K562 (cell line): ENCODE results near the gene MS4A4E. TPM values are rescaled to one million over a fixed set of nuclear protein-coding genes. Genes with fewer than 3 reads are reported as not detected.

Experiments
- ATAC-seq: fragments of 200-7000 bp; cut with Tn5 transposase; 3 replicates; pipeline ENCODE4 v1.9.1; 2020; ENCODE audit warnings: moderate library complexity
- BruUV-seq: library from RNA; stranded (reverse); fragments of 400-500 nt; replicated peaks from 2 replicates; lab custom pipeline; 2021; lab: Mats Ljungman, UMichigan
- CTCF ChIA-PET: fragments of 300-600 bp; formaldehyde crosslinking; extraction: SDS; loops from one replicate; lab custom pipeline; 2021; ENCODE audit warnings: low intra/inter-chr PET ratio; lab: Yijun Ruan, JAX
- POLR2A ChIA-PET: fragments of 300-600, 350-650 bp; sonication (Branson Sonifier 250); formaldehyde crosslinking; extraction: SDS; loops from one replicate; lab custom pipeline; 2021; ENCODE audit warnings: antibody characterized with exemption, inconsistent platforms; lab: Yijun Ruan, JAX
- DNase-seq, 4 experiments: peaks; one replicate each; pipeline versions ENCODE4 v3.0.0 to v3.0.0-alpha.2; 2011 to 2018; ENCODE audit warnings: low spot score in 3 of 4, mixed read lengths in 3 of 4; ENCODE audit errors: extremely low read depth in 1 of 4
- FAIRE-seq: peaks from 2 replicates; lab custom pipeline; 2011; peaks lifted over from hg19 to GRCh38; lab: Jason Lieb, UNC
- H2AFZ ChIP-seq: 2 replicates; pipeline ENCODE4 v1.6.0; 2011; ENCODE audit warnings: low read depth, low read length, control low read depth, inconsistent platforms
- H3K27ac ChIP-seq: fragments of 200-600 bp; 3 replicates; pipeline ENCODE4 v1.8.0; 2011; ENCODE audit warnings: low read depth, mild to moderate bottlenecking, control low read depth, inconsistent platforms, low read length, moderate library complexity, mixed read lengths; ENCODE audit errors: extremely low read depth
- H3K27me3 ChIP-seq, 2 experiments: fragments of 300-600 bp in 1 of 2; 2 replicates in 1 of 2; 3 replicates in 1 of 2; pipeline versions ENCODE4 v1.6.0 to v1.8.0; 2011; ENCODE audit warnings: inconsistent platforms in 2 of 2, low read length in 2 of 2, mild to moderate bottlenecking in 1 of 2, mixed read lengths in 1 of 2, moderate library complexity in 1 of 2; ENCODE audit not compliant: control insufficient read depth in 2 of 2, insufficient read depth in 2 of 2
- H3K36me3 ChIP-seq: fragments of 300-600 bp; 3 replicates; pipeline ENCODE4 v1.8.0; 2011; ENCODE audit warnings: mild to moderate bottlenecking, low read length, inconsistent platforms; ENCODE audit not compliant: control insufficient read depth, insufficient read depth
- H3K4me1 ChIP-seq, 2 experiments: fragments of 200-600 bp in 1 of 2; replicated peaks in 1 of 2; 2 replicates in 1 of 2; 3 replicates in 1 of 2; pipeline versions ENCODE4 v1.5.1 to v1.8.0; 2011; ENCODE audit warnings: inconsistent platforms in 2 of 2, low read length in 2 of 2, mild to moderate bottlenecking in 1 of 2, mixed read lengths in 1 of 2, moderate library complexity in 1 of 2; ENCODE audit not compliant: control insufficient read depth in 2 of 2, insufficient read depth in 2 of 2
- H3K4me2 ChIP-seq: 2 replicates; pipeline ENCODE4 v1.6.1; 2011; ENCODE audit warnings: low read length, control low read depth, inconsistent platforms, mixed read lengths; ENCODE audit not compliant: insufficient read depth
- H3K4me3 ChIP-seq: fragments of 200-600 bp; sonication (generic), shearing (Covaris generic); 2 replicates; pipeline ENCODE4 v1.5.1; 2016; ENCODE audit warnings: control low read depth, inconsistent platforms
- H3K79me2 ChIP-seq: fragments of 200-600 bp; 3 replicates; pipeline ENCODE4 v1.8.0; 2011; ENCODE audit warnings: low read length, inconsistent platforms; ENCODE audit not compliant: control insufficient read depth, insufficient read depth
- H3K9ac ChIP-seq, 2 experiments: 2 replicates each; pipeline versions ENCODE4 v1.6.0 to v1.6.1; 2011; ENCODE audit warnings: low read depth in 2 of 2, low read length in 2 of 2, control low read depth in 1 of 2, inconsistent platforms in 1 of 2, mild to moderate bottlenecking in 1 of 2, mixed read lengths in 1 of 2; ENCODE audit not compliant: insufficient read depth in 1 of 2
- H3K9me1 ChIP-seq: one replicate; pipeline ENCODE4 v1.6.0; 2011; ENCODE audit warnings: inconsistent platforms, mild to moderate bottlenecking, low read length, moderate library complexity; ENCODE audit not compliant: control insufficient read depth, insufficient read depth
- H3K9me3 ChIP-seq: replicated peaks from 2 replicates; pipeline ENCODE4 v1.5.1; 2011; ENCODE audit warnings: low read depth, low read length, inconsistent platforms; ENCODE audit not compliant: control insufficient read depth, insufficient read depth
- H4K20me1 ChIP-seq: replicated peaks from 2 replicates; pipeline ENCODE4 v1.6.1; 2011; ENCODE audit warnings: low read length, inconsistent platforms, mixed read lengths; ENCODE audit not compliant: control insufficient read depth, insufficient read depth
- BMI1 ChIP-seq: fragments of 150-350 bp; IDR thresholded peaks from 2 replicates; pipeline ENCODE4 v1.6.1; 2014; ENCODE audit warnings: low read length
- EHMT2 ChIP-seq: fragments of 450-650 bp; IDR thresholded peaks from 2 replicates; pipeline ENCODE4 v1.6.1; 2018; ENCODE audit warnings: antibody characterized with exemption
- FOXM1 ChIP-seq, 2 experiments: fragments of 450-650 bp in 1 of 2; sonication (generic) in 1 of 2; formaldehyde crosslinking in 1 of 2; IDR thresholded peaks; 2 replicates each; pipeline versions ENCODE4 v1.6.1 to v1.9.0; 2017 to 2022; ENCODE audit warnings: low read depth in 2 of 2, mild to moderate bottlenecking in 2 of 2, missing genetic modification reagents in 1 of 2, moderate library complexity in 1 of 2
- KHSRP ChIP-seq: fragments of 450-650 bp; IDR thresholded peaks from 2 replicates; pipeline ENCODE4 v1.6.1; 2017
- MAFG ChIP-seq: fragments of 450-650 bp; conservative IDR thresholded peaks from 2 replicates; pipeline ENCODE4 v1.6.1; 2016; ENCODE audit warnings: missing genetic modification characterization, missing compliant biosample characterization
- ZNF124 ChIP-seq: sonication (generic); formaldehyde crosslinking; IDR thresholded peaks from 2 replicates; pipeline ENCODE4 v1.8.1; 2022; ENCODE audit warnings: missing genetic modification reagents
- ZNF134 ChIP-seq: fragments of 250-450 bp; sonication (Bioruptor Pico); conservative IDR thresholded peaks from 2 replicates; pipeline ENCODE4 v1.4.0; 2020
- WGBS: fragments of 100-300 bp; shearing (Covaris generic); methylation state at CpG from one replicate; pipeline ENCODE4 v1.1.6; 2016; ENCODE audit warnings: low coverage, mixed read lengths; ENCODE audit not compliant: insufficient coverage; ENCODE audit errors: missing lambda C conversion rate; 5-methylcytosine and 5-hydroxymethylcytosine counted together
- in situ Hi-C: fragments of 300-500 bp; cut with MboI; formaldehyde crosslinking; loops from 4 replicates; pipeline ENCODE4 v1.15.0; 2018; ENCODE audit warnings: inconsistent platforms, mixed read lengths
- intact Hi-C: fragments of 100-400 bp; cut with micrococcal nuclease; formaldehyde crosslinking; loops from 2 replicates; pipeline ENCODE4 v1.14.2; 2022
- polyA plus RNA-seq, 8 experiments: library from polyadenylated mRNA; depleted of rRNA in 4 of 8; stranded (reverse) in 5 of 8; unstranded in 3 of 8; fragments of >200 nt; fragmentation: Nextera tagmentation in 2 of 8; fragmentation: Illumina TruSeq in 1 of 8; extraction: Ambion mirVana in 2 of 8; extraction: Trizol in 1 of 8; gene quantifications; 2 replicates each; pipeline versions ENCODE4 v1.2.1 to v1.2.3, GENCODE V29; 2011 to 2014; ENCODE audit warnings: inconsistent platforms in 1 of 8, missing spikeins in 1 of 8
- total RNA-seq, 7 experiments: library from RNA; depleted of rRNA in 6 of 7; stranded (reverse); fragments of >200 nt in 6 of 7; fragmentation: Illumina TruSeq in 2 of 7; extraction: Trizol in 2 of 7; gene quantifications; 2 replicates each; pipeline versions ENCODE4 v1.2.1 to v1.2.3, GENCODE V29; 2011 to 2021; ENCODE audit warnings: low replicate concordance in 1 of 7

Gene MS4A4E
- total and polyA plus RNA-seq, 9 of the 15 experiments (the other 6 are each of a cell fraction or from before 2014, with no cell fraction given): 0.11 to 0.81 (median 0.36) TPM; not detected in 2

DNA sequence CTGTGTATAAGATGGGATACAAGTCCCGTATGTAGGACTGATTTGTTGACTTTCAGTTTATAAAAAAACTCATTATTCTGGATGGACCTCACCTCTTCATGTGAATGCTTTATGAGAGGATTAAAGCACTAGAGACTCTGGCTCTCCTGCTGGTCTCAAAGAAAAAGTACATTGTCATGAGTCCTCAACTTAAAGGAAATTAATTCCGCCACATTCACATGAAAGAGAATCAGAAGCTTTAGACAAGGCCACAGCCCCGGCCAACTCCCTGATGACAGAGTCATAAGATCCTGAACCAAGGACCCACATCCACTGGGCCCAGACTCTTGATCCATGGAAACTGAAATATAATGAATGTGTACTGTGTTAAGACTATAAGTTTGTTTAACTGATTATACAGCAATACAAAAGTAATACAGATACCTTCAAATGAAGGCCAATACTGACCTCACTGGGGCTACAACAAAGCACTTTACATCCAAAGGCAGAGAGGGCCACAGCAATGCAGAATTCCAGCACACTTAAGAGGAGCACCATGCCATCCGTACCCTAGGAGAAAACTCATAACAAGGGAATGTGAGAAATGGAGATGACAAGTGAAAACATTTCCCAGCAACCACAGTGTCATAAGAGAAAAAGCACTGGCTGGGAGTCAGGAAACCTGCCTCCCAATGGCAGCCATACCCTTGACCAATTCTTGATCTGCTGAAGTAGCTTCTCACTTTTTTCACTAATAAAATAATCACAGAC, 34.6 kb downstream of the MS4A4E start:
- Histone ChIP-seq H3K9me1 (no peaks in the 10 kb centered on the region), H4K20me1 (no peaks in the 10 kb centered on the region), H3K4me3 (no peak overlapping the region), H2AFZ (no peak overlapping the region), H3K79me2 (no peaks in the 10 kb centered on the region), H3K27ac (no peak overlapping the region), H3K4me1 (no peaks in the 10 kb centered on the region), H3K9ac (no peak overlapping the region), H3K27me3 (no peaks in the 10 kb centered on the region), H3K4me2 (no peak overlapping the region), H3K9me3 (no peaks in the 10 kb centered on the region), H3K36me3 (no peaks in the 10 kb centered on the region)
- POLR2A ChIA-PET: interaction anchor here (0.6 kb wide), 1 partner anchor 13 kb away, joined by 4 read pairs; no protein-coding TSS in a partner anchor
- DNase-seq (no peak), FAIRE-seq (no peak), ATAC-seq (no peak)
- BruUV-seq: no TSS peak
- TF ChIP-seq FOXM1 (IDR thresholded peaks at IDR 0.05; ENCODE audit: low read depth) (no peak), FOXM1 (CRISPR knock-in tag; IDR thresholded peaks at IDR 0.05; ENCODE audit: low read depth) (no peak), MAFG (tag) (no peak), EHMT2 (no peak), ZNF124 (CRISPR knock-in tag) (no peak), ZNF134 (CRISPR knock-in tag) (no peak), KHSRP (no peak), BMI1 (no peak)
- in situ Hi-C loops: no loop called here
- 64% methylated on average over 4 of the region's 4 CpGs for WGBS
- intact Hi-C loops: no loop called here
- CTCF ChIA-PET: no interaction called here
